ENCODE results near the gene PLA2G3. TPM values are rescaled to one million over a fixed set of nuclear protein-coding genes. Genes with fewer than 3 reads are reported as not detected.

Gene PLA2G3
- total and polyA plus RNA-seq, 2 donors (not counting 3 experiments of a cell fraction or from before 2014, with no cell fraction given): 0.75 to 0.84 TPM

DNA sequence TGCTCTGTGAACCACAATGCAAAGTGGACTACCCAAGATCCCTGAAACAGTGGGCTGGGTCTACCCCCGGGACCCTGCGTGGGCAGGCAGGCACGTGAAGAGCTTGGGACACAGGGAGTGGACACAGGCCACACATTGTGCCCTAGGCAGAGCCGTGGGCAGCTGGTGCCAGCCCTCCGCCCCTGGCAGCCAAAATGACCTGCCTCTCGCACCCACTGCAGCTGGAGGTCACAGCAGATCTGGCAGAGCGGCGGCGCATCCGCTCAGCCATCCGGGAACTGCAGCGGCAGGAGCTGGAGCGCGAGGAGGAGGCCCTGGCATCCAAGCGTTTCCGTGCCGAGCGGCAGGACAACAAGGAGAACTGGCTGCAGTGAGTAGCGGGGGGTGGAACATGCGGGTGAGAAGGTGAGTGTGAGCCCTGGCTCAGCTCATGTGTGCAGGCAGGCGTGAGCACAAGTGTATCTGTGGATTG lies 52.5 kb downstream of the PLA2G3 start:
- FAIRE-seq (no peak), DNase-seq (ENCODE audit: low read depth, low spot score) (no peak)
- ChIA-PET POLR2A (no interaction called here), CTCF (interaction anchor here (0.9 to 2.5 kb wide), 6 partner anchors 17 to 185 kb away, joined by 3 to 11 read pairs (median 6); partner anchors contain the start of gene SELENOM)
- Histone ChIP-seq H3K4me2 (ENCODE audit: insufficient read depth, low read length) (no peak overlapping the region), H3K4me1 (ENCODE audit: control insufficient read depth, extremely low read depth, insufficient read depth, low read length) (peaks cover 21% of the 10 kb centered on the region), H3K9ac (replicated peaks; ENCODE audit: extremely low read depth, insufficient read depth, low read length) (no peak overlapping the region), H3K79me2 (ENCODE audit: control insufficient read depth, insufficient read depth, low read length) (peaks cover 64% of the 10 kb centered on the region), H4K20me1 (replicated peaks; ENCODE audit: control insufficient read depth, extremely low read depth, insufficient read depth, low read length) (no peaks in the 10 kb centered on the region), H3K9me1 (replicated peaks; ENCODE audit: control insufficient read depth, extremely low read depth, insufficient read depth, low read length) (no peaks in the 10 kb centered on the region), H2AFZ (ENCODE audit: low read depth, low read length) (no peak overlapping the region), H3K9me3 (replicated peaks; ENCODE audit: control insufficient read depth, insufficient read depth, low read length) (no peaks in the 10 kb centered on the region), H3K27ac (ENCODE audit: insufficient read depth, low read depth, low read length) (no peak overlapping the region), H3K27me3 (ENCODE audit: control insufficient read depth in 2 of 2, insufficient read depth in 2 of 2, low read length in 2 of 2) (no peaks in the 10 kb centered on the region), H3K4me3 (replicated peaks in 1 of 3; ENCODE audit: insufficient read depth in 1 of 3, low read depth in 1 of 3, low read length in 3 of 3) (no peak overlapping the region), H3K36me3 (ENCODE audit: control insufficient read depth in 2 of 2, extremely low read depth in 1 of 2, insufficient read depth in 2 of 2, low read length in 2 of 2) (peaks cover 28 to 50% of the 10 kb centered on the region in 2 experiments)
- intact Hi-C loops (cut with micrococcal nuclease) (no loop called here), dilution Hi-C loops (cut with MboI; ENCODE audit: extremely low pct_ligation_motif_present, low sequenced_read_pairs) (no loop called here)
- no peak for TF ChIP-seq EZH2 (IDR thresholded peaks at IDR 0.05; ENCODE audit: borderline replicate concordance, low read depth, low read length, severe bottlenecking)
- BruUV-seq (replicated peaks): no TSS peak

- CTCF ChIA-PET: interaction anchor here (1.0 to 5.4 kb wide), 5 partner anchors 18 to 145 kb away, joined by 3 to 150 read pairs (median 19); no protein-coding TSS in a partner anchor
- FAIRE-seq (no peak), DNase-seq (ENCODE audit: low read depth, low spot score) (no peak)
- Histone ChIP-seq H3K9me1 (replicated peaks; ENCODE audit: control insufficient read depth, extremely low read depth, insufficient read depth, low read length) (no peaks in the 10 kb centered on the region), H2AFZ (ENCODE audit: low read depth, low read length) (no peak overlapping the region), H3K9ac (replicated peaks; ENCODE audit: extremely low read depth, insufficient read depth, low read length) (no peak overlapping the region), H3K9me3 (replicated peaks; ENCODE audit: control insufficient read depth, insufficient read depth, low read length) (no peaks in the 10 kb centered on the region), H3K79me2 (ENCODE audit: control insufficient read depth, insufficient read depth, low read length) (peaks cover 73% of the 10 kb centered on the region), H3K27me3 (ENCODE audit: control insufficient read depth in 2 of 2, insufficient read depth in 2 of 2, low read length in 2 of 2) (no peaks in the 10 kb centered on the region), H3K27ac (ENCODE audit: insufficient read depth, low read depth, low read length) (no peak overlapping the region), H3K4me2 (ENCODE audit: insufficient read depth, low read length) (no peak overlapping the region), H3K4me3 (replicated peaks in 1 of 3; ENCODE audit: insufficient read depth in 1 of 3, low read depth in 1 of 3, low read length in 3 of 3) (no peak overlapping the region), H3K4me1 (ENCODE audit: control insufficient read depth, extremely low read depth, insufficient read depth, low read length) (peaks cover 29% of the 10 kb centered on the region), H3K36me3 (ENCODE audit: control insufficient read depth in 2 of 2, extremely low read depth in 1 of 2, insufficient read depth in 2 of 2, low read length in 2 of 2) (peaks cover 26 to 41% of the 10 kb centered on the region in 2 experiments), H4K20me1 (replicated peaks; ENCODE audit: control insufficient read depth, extremely low read depth, insufficient read depth, low read length) (no peaks in the 10 kb centered on the region)
- POLR2A ChIA-PET: interaction anchor here (0.7 kb wide), 1 partner anchor 139 kb away, joined by 3 read pairs; no protein-coding TSS in a partner anchor
- BruUV-seq (replicated peaks): no TSS peak
- no peak for TF ChIP-seq POLR2AphosphoS5 (IDR thresholded peaks at IDR 0.05; ENCODE audit: insufficient read depth, low read depth, low read length)
- TF ChIP-seq MAX (IDR thresholded peaks at IDR 0.05; ENCODE audit: insufficient read depth, insufficient read length): no peak
- no peak for TF ChIP-seq GATA2 (IDR thresholded peaks at IDR 0.05; ENCODE audit: insufficient read depth, insufficient read length, low read depth, low read length)
- no peak for TF ChIP-seq FOS (IDR thresholded peaks at IDR 0.05; ENCODE audit: borderline replicate concordance, insufficient read depth, low read length)
- TF ChIP-seq EZH2 (IDR thresholded peaks at IDR 0.05; ENCODE audit: borderline replicate concordance, low read depth, low read length, severe bottlenecking): no peak
- TF ChIP-seq POLR2A (IDR thresholded peaks at IDR 0.05; ENCODE audit: low read depth, low read length): no peak
- no peak for TF ChIP-seq JUN (IDR thresholded peaks at IDR 0.05; ENCODE audit: borderline replicate concordance, insufficient read depth, insufficient read length, low read depth)
- TF ChIP-seq, protein P1, sequence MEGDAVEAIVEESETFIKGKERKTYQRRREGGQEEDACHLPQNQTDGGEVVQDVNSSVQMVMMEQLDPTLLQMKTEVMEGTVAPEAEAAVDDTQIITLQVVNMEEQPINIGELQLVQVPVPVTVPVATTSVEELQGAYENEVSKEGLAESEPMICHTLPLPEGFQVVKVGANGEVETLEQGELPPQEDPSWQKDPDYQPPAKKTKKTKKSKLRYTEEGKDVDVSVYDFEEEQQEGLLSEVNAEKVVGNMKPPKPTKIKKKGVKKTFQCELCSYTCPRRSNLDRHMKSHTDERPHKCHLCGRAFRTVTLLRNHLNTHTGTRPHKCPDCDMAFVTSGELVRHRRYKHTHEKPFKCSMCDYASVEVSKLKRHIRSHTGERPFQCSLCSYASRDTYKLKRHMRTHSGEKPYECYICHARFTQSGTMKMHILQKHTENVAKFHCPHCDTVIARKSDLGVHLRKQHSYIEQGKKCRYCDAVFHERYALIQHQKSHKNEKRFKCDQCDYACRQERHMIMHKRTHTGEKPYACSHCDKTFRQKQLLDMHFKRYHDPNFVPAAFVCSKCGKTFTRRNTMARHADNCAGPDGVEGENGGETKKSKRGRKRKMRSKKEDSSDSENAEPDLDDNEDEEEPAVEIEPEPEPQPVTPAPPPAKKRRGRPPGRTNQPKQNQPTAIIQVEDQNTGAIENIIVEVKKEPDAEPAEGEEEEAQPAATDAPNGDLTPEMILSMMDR (IDR thresholded peaks at IDR 0.05; ENCODE audit: extremely low read depth in 1 of 2, insufficient read depth in 1 of 2, low read depth in 1 of 2, low read length in 2 of 2): no peak
- no peak for TF ChIP-seq MYC (IDR thresholded peaks at IDR 0.05; ENCODE audit: low read depth, low read length)
- dilution Hi-C loops (cut with MboI; ENCODE audit: extremely low pct_ligation_motif_present, low sequenced_read_pairs) (no loop called here), intact Hi-C loops (cut with micrococcal nuclease) (no loop called here)
Observed at GRCh38 chr22:31086703-31087330, 53.5 kb downstream of the PLA2G3 start.
